Gastrocnemius medialis (tissue), 4 donors: ENCODE measurements around the gene NCOR2. TPM values are rescaled to one million over a fixed set of nuclear protein-coding genes. Genes with fewer than 3 reads are reported as not detected.

Experiments
- ATAC-seq, 2 donors: fragments of 150-250 bp; one replicate each; pipeline ENCODE4 v1.9.1; 2016
- DNase-seq, 2 donors: peaks; one replicate each; pipeline ENCODE4 v3.0.0-alpha.2; 2019
- H3K27ac ChIP-seq, 4 donors: fragments of 200-600 bp; sonication (generic); 1 replicate in 1 of 4; 2 replicates in 3 of 4; pipeline ENCODE4 v1.5.1; 2016 to 2018; ENCODE audit warnings: mild to moderate bottlenecking in 2 of 4, moderate library complexity in 1 of 4
- H3K27me3 ChIP-seq, 3 donors: fragments of 200-600 bp; sonication (generic) in 2 of 3; 1 replicate in 1 of 3; 2 replicates in 2 of 3; pipeline versions ENCODE4 v1.5.1 to v1.6.0; 2016 to 2019; ENCODE audit warnings: mild to moderate bottlenecking in 1 of 3, moderate library complexity in 1 of 3
- H3K36me3 ChIP-seq, 2 donors: fragments of 200-600 bp; sonication (generic) in 1 of 2; one replicate each; pipeline ENCODE4 v1.5.1; 2017 to 2018
- H3K4me1 ChIP-seq, 2 donors: fragments of 200-600 bp; sonication (generic) in 1 of 2; one replicate each; pipeline ENCODE4 v1.5.1; 2016 to 2017; ENCODE audit warnings: mild to moderate bottlenecking in 2 of 2
- H3K4me3 ChIP-seq, 4 donors: fragments of 200-600 bp; sonication (generic) in 3 of 4; 1 replicate in 1 of 4; 2 replicates in 3 of 4; pipeline ENCODE4 v1.5.1; 2016 to 2019; ENCODE audit warnings: mild to moderate bottlenecking in 2 of 4
- H3K9me3 ChIP-seq, 3 donors: fragments of 200-600 bp; sonication (generic) in 2 of 3; 1 replicate in 1 of 3; 2 replicates in 2 of 3; pipeline ENCODE4 v1.5.1; 2016 to 2019
- POLR2A ChIP-seq, 2 donors: fragments of 450-650 bp; IDR thresholded peaks; one replicate each; pipeline ENCODE4 v1.6.1; 2017; ENCODE audit warnings: antibody characterized with exemption in 2 of 2, mild to moderate bottlenecking in 2 of 2, moderate library complexity in 2 of 2
- in situ Hi-C, 4 donors: fragments of 200-750 bp; cut with MboI; loops; one replicate each; pipeline versions ENCODE4 v1.15.0 to v1.8.0; 2017; ENCODE audit warnings: low sequenced_read_pairs in 4 of 4
- intact Hi-C: fragments of 100-400 bp; cut with DNase I; formaldehyde crosslinking; loops from one replicate; pipeline ENCODE4 v1.15.1; 2023; ENCODE audit warnings: low total_unique reads
- total RNA-seq, 4 donors: library from RNA; depleted of rRNA; stranded (reverse); fragments of >200 nt; gene quantifications; one replicate each; pipeline versions ENCODE4 v1.1.0 to v1.2.3, GENCODE V29; 2016
- TF ChIP-seq, protein P1 (sequence below), 5 experiments: fragments of 450-650 bp in 3 of 5; fragments of 200-600 bp in 2 of 5; sonication (generic) in 2 of 5; IDR thresholded peaks in 4 of 5; conservative IDR thresholded peaks in 1 of 5; 1 replicate in 4 of 5; 2 replicates in 1 of 5; pipeline ENCODE4 v1.5.1; 2016 to 2019; ENCODE audit warnings: antibody characterized with exemption in 5 of 5, mild to moderate bottlenecking in 3 of 5, moderate library complexity in 3 of 5

The NCOR2 gene
- total RNA-seq: 100 to 1,000 TPM in 2 of 4 donors, 10 to 100 TPM in 2; 37.7 to 123 (median 105) TPM

DNA sequence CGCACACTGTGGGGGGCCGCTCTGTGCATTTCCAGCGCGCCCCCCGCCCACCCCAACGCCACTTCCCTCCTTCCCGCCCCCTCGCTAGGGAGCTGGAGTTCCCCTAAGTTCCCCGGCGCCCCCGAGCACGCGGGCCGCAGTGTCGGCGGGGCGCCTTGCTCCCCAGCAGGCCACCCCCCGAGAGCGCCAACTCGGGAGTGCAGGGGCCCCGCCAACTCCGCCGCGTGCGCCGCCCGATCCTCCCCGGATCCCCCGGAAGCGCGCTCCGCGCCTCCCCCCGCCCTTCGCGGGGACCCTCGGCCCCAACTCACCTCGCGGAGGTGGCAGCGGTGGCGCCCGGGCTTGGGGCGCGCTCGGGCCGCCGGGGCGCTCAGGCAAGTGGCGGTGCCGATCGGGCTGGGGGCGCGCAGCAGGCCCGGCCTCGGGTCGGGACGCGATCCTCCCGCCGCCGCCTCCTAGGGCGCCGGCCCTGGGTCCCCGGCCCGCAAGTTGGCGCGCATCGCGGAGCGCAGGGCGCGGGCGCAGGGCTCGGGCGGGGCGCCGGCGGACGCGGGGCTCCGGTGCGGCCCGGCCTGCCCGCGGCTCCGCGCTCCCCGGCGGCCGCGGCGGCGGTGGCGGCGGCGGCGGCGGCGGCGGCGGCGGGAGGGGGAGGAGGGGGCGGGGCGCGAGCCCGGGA is at the start of gene NCOR2:
Gene NCOR2, minus strand, starts transcription at position 616 of the 676 bp plus-strand sequence. CDS start 72,361 bp downstream, outside the sequence.
- in situ Hi-C loops (no loop called here), intact Hi-C loops (loop anchor here (2.0 to 5.0 kb wide), 4 partner anchors 48 to 198 kb away; no protein-coding TSS in a partner anchor)
- Histone ChIP-seq H3K4me1 (peaks cover 27 to 41% of the 10 kb centered on the region in 2 donors), H3K36me3 (no peaks in the 10 kb centered on the region), H3K27me3 (no peaks in the 10 kb centered on the region), H3K27ac (peak within 1 kb of the TSS; percentile 98 to 100 (median 98)), H3K9me3 (no peaks in the 10 kb centered on the region), H3K4me3 (peak within 1 kb of the TSS; percentile 91 to 95 (median 92))
- ATAC-seq: peak; percentile 25 to 30
- no peak for DNase-seq
- TF ChIP-seq, protein P1, sequence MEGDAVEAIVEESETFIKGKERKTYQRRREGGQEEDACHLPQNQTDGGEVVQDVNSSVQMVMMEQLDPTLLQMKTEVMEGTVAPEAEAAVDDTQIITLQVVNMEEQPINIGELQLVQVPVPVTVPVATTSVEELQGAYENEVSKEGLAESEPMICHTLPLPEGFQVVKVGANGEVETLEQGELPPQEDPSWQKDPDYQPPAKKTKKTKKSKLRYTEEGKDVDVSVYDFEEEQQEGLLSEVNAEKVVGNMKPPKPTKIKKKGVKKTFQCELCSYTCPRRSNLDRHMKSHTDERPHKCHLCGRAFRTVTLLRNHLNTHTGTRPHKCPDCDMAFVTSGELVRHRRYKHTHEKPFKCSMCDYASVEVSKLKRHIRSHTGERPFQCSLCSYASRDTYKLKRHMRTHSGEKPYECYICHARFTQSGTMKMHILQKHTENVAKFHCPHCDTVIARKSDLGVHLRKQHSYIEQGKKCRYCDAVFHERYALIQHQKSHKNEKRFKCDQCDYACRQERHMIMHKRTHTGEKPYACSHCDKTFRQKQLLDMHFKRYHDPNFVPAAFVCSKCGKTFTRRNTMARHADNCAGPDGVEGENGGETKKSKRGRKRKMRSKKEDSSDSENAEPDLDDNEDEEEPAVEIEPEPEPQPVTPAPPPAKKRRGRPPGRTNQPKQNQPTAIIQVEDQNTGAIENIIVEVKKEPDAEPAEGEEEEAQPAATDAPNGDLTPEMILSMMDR (IDR thresholded peaks at IDR 0.05 in 4 of 5, conservative IDR thresholded peaks at IDR 0.05 in 1 of 5): no peak
- peak; percentile 43 to 69 for TF ChIP-seq POLR2A (IDR thresholded peaks at IDR 0.05)

- DNase-seq: no peak
- in situ Hi-C loops (no loop called here), intact Hi-C loops (no loop called here)
- Histone ChIP-seq H3K4me1 (peaks cover 11 to 15% of the 10 kb centered on the region in 2 donors), H3K36me3 (no peaks in the 10 kb centered on the region), H3K27ac (no peak overlapping the region), H3K4me3 (no peak overlapping the region), H3K27me3 (no peaks in the 10 kb centered on the region), H3K9me3 (no peaks in the 10 kb centered on the region)
- no peak for ATAC-seq
- TF ChIP-seq, protein P1 (IDR thresholded peaks at IDR 0.05 in 4 of 5, conservative IDR thresholded peaks at IDR 0.05 in 1 of 5): no peak
- no peak for TF ChIP-seq POLR2A (IDR thresholded peaks at IDR 0.05)
Measured at GRCh38 chr12:124616394-124617221, 49.2 kb upstream of the NCOR2 start.

DNA sequence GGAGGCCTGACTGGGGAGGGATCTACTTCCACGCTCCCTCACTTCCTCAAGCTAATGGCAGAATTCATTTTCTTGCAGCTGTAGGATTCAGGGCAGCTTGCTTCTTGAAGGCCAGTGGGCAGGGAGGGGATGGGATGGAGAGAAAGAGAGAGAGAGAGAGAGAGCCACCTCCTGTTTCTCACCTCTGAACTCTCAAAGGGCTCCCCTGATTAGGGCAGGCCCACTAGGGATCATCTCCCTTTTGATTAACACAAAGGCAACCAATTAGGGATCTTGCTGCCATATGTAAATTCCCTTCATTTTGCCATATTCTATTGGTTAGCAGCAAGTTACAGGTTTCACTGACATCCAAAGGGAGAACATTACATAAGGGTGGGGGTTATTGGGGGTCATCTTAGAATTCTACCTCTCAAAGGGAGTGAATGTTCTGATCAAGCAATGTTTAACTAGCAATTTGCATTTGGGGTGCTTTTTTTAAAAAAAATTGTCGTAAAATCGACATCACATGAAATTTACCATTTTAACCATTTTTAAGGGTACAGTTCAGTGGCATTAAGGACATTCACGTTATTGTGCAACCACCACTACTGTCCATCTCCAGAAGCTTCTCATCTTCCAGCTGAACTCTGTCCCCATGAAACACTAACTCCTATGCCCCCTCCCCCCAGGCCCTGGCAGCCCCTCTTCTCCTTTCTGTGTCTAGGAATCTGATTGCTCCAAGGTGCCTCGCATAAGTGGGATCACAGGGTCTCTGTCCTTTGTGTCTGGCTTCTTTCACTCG is 47.3 kb upstream of the NCOR2 start:
- DNase-seq (no peak), ATAC-seq (no peak)
- intact Hi-C loops (no loop called here), in situ Hi-C loops (no loop called here)
- Histone ChIP-seq H3K27me3 (no peaks in the 10 kb centered on the region), H3K4me3 (no peak overlapping the region), H3K36me3 (no peaks in the 10 kb centered on the region), H3K4me1 (no peaks in the 10 kb centered on the region), H3K9me3 (no peaks in the 10 kb centered on the region), H3K27ac (no peak overlapping the region)
- TF ChIP-seq POLR2A (IDR thresholded peaks at IDR 0.05): no peak
- TF ChIP-seq, protein P1 (IDR thresholded peaks at IDR 0.05 in 4 of 5, conservative IDR thresholded peaks at IDR 0.05 in 1 of 5): no peak

DNA sequence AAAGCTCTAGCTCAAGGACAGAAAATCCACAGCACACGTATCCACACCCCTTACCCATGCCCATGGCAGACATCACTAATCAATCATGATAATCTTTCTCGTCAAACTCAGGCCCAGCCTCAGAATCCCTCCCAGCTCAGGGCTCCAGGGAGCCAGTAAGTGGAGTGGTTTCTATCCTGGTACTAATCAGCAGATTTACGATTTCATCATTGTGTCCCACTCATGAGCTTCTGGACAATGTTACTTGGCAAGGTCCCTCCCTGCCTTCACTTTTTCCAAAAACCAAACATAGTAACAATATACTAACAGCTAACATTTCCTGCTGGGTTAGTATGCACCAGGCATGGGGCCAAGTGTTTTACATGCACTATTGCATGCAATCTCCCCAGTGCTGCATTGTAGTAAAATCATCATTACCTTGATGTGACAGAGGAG is 45.8 kb upstream of the NCOR2 start:
- H3K27ac ChIP-seq: no peak overlapping the region
- H3K36me3 ChIP-seq: no peaks in the 10 kb centered on the region
- H3K9me3 ChIP-seq: no peaks in the 10 kb centered on the region
- in situ Hi-C loops (no loop called here), intact Hi-C loops (no loop called here)
- H3K4me1 ChIP-seq: no peaks in the 10 kb centered on the region
- H3K27me3 ChIP-seq: no peaks in the 10 kb centered on the region
- no peak for ATAC-seq
- no peak for DNase-seq
- no peak overlapping the region for H3K4me3 ChIP-seq
- TF ChIP-seq POLR2A (IDR thresholded peaks at IDR 0.05): no peak
- TF ChIP-seq, protein P1 (IDR thresholded peaks at IDR 0.05 in 4 of 5, conservative IDR thresholded peaks at IDR 0.05 in 1 of 5): no peak
